ENCODE data around the gene RNF13. TPM values are rescaled to one million over a fixed set of nuclear protein-coding genes. Genes with fewer than 3 reads are reported as not detected.

RNF13 gene
- total RNA-seq, 1 donor from 2014 or later = 49.9 TPM

- TF ChIP-seq CTCF (IDR thresholded peaks at IDR 0.05; ENCODE audit: insufficient read depth, low read depth, low read length) (no peak), EZH2 (IDR thresholded peaks at IDR 0.05; ENCODE audit: insufficient read depth, low read length) (no peak)
- FAIRE-seq (no peak), DNase-seq (ENCODE audit: low read depth) (no peak)
- no peak overlapping the region for H2AFZ ChIP-seq (ENCODE audit: low read depth, low read length)
- Mint-ChIP-seq H3K36me3 (ENCODE audit: low read depth, unreplicated experiment) (peaks cover 43% of the 10 kb centered on the region), H3K27ac (ENCODE audit: unreplicated experiment) (peak overlapping the region; percentile 41), H3K4me3 (ENCODE audit: unreplicated experiment) (no peak overlapping the region), H3K4me1 (ENCODE audit: low read depth, unreplicated experiment) (peaks cover 6% of the 10 kb centered on the region), H3K27me3 (ENCODE audit: low read depth, unreplicated experiment) (no peaks in the 10 kb centered on the region), H3K9me3 (ENCODE audit: unreplicated experiment) (peaks cover 9% of the 10 kb centered on the region)
- H3K9ac ChIP-seq (ENCODE audit: low read length) = no peak overlapping the region
- H4K20me1 ChIP-seq (ENCODE audit: insufficient read depth, low read length) = no peaks in the 10 kb centered on the region
- no peaks in the 10 kb centered on the region for H3K9me3 ChIP-seq (ENCODE audit: insufficient read depth, low read depth, low read length)
- H3K36me3 ChIP-seq (ENCODE audit: insufficient read depth, low read length) = peaks cover 9% of the 10 kb centered on the region
- H3K4me1 ChIP-seq (ENCODE audit: insufficient read depth, low read length) = no peaks in the 10 kb centered on the region
- no peak overlapping the region for H3K27ac ChIP-seq (ENCODE audit: low read depth, low read length)
- no peak overlapping the region for H3K4me3 ChIP-seq (ENCODE audit: insufficient read depth, low read depth, low read length)
- H3K27me3 ChIP-seq (ENCODE audit: insufficient read depth, low read length) = no peaks in the 10 kb centered on the region
- H3K4me2 ChIP-seq (ENCODE audit: low read length) = no peak overlapping the region
- no peaks in the 10 kb centered on the region for H3K79me2 ChIP-seq (ENCODE audit: insufficient read depth, low read length)
These were observed 134.2 kb downstream of the RNF13 start for GRCh38 chr3:149947231-149947630.

- H3K4me3 Mint-ChIP-seq (ENCODE audit: unreplicated experiment) = no peak overlapping the region
- H3K27me3 ChIP-seq (ENCODE audit: insufficient read depth, low read length) = no peaks in the 10 kb centered on the region
These were observed 136.2 kb downstream of the RNF13 start for GRCh38 chr3:149949181-149949580.

More at GRCh38 chr3:149949181-149949580, 136.2 kb downstream of the RNF13 start:
- Histone ChIP-seq H3K79me2 (ENCODE audit: insufficient read depth, low read length) (no peaks in the 10 kb centered on the region), H3K4me1 (ENCODE audit: insufficient read depth, low read length) (no peaks in the 10 kb centered on the region), H3K9me3 (ENCODE audit: insufficient read depth, low read depth, low read length) (no peaks in the 10 kb centered on the region), H3K4me3 (ENCODE audit: insufficient read depth, low read depth, low read length) (no peak overlapping the region), H2AFZ (ENCODE audit: low read depth, low read length) (no peak overlapping the region), H3K36me3 (ENCODE audit: insufficient read depth, low read length) (peaks cover 9% of the 10 kb centered on the region), H3K9ac (ENCODE audit: low read length) (no peak overlapping the region), H4K20me1 (ENCODE audit: insufficient read depth, low read length) (no peaks in the 10 kb centered on the region), H3K27ac (ENCODE audit: low read depth, low read length) (no peak overlapping the region), H3K4me2 (ENCODE audit: low read length) (no peak overlapping the region)
- TF ChIP-seq CTCF (IDR thresholded peaks at IDR 0.05; ENCODE audit: insufficient read depth, low read depth, low read length) (no peak), EZH2 (IDR thresholded peaks at IDR 0.05; ENCODE audit: insufficient read depth, low read length) (no peak)
- Mint-ChIP-seq H3K9me3 (ENCODE audit: unreplicated experiment) (peaks cover 6% of the 10 kb centered on the region), H3K27ac (ENCODE audit: unreplicated experiment) (no peak overlapping the region), H3K36me3 (ENCODE audit: low read depth, unreplicated experiment) (peaks cover 38% of the 10 kb centered on the region), H3K27me3 (ENCODE audit: low read depth, unreplicated experiment) (no peaks in the 10 kb centered on the region), H3K4me1 (ENCODE audit: low read depth, unreplicated experiment) (peaks cover 6% of the 10 kb centered on the region)
- FAIRE-seq = no peak
- no peak for DNase-seq (ENCODE audit: low read depth)
